ENCODE measurements around the gene RXRG. TPM values are rescaled to one million over a fixed set of nuclear protein-coding genes. Genes with fewer than 3 reads are reported as not detected.

The RXRG gene
- total RNA-seq, 1 experiment from 2014 or later, result not detected

- H4K20me1 ChIP-seq (ENCODE audit: control insufficient read depth, insufficient read depth, insufficient read length), result no peaks in the 10 kb centered on the region
- no peak overlapping the region for H2BK5ac ChIP-seq (ENCODE audit: insufficient read length, low read length)
- no peaks in the 10 kb centered on the region for H3K79me2 ChIP-seq (ENCODE audit: insufficient read depth, low read length)
- no peaks in the 10 kb centered on the region for H3K27me3 Mint-ChIP-seq (ENCODE audit: low read depth)
- H3K4ac ChIP-seq (ENCODE audit: low read depth, low read length), result no peak overlapping the region
- H3K27ac ChIP-seq (ENCODE audit: insufficient read length, low read depth, low read length), result no peak overlapping the region
- no peak overlapping the region for H2BK15ac ChIP-seq (ENCODE audit: low read depth, low read length)
- H3K56ac ChIP-seq (ENCODE audit: insufficient read length, low read depth, low read length), result no peak overlapping the region
- H3K4me1 ChIP-seq (ENCODE audit: insufficient read depth, low read length), result no peaks in the 10 kb centered on the region
- H3K18ac ChIP-seq (ENCODE audit: insufficient read length, low read depth, low read length), result no peak overlapping the region
- H3K23me2 ChIP-seq (ENCODE audit: insufficient read length, low read depth, low read length, poor library complexity, severe bottlenecking), result no peaks in the 10 kb centered on the region
- no peak overlapping the region for H3K14ac ChIP-seq (ENCODE audit: insufficient read depth, low read length)
- H2BK120ac ChIP-seq (ENCODE audit: low read depth, low read length, poor library complexity, severe bottlenecking), result no peak overlapping the region
- no peak overlapping the region for H4K91ac ChIP-seq (ENCODE audit: insufficient read length, low read depth, low read length)
- no peaks in the 10 kb centered on the region for H3K9me3 Mint-ChIP-seq
- no peak overlapping the region for H4K8ac ChIP-seq (replicated peaks; ENCODE audit: insufficient read length, low read depth, low read length)
- no peaks in the 10 kb centered on the region for H3K36me3 Mint-ChIP-seq (ENCODE audit: insufficient read depth in 1 of 3, low read depth in 3 of 3)
- no peak overlapping the region for H2AFZ ChIP-seq (ENCODE audit: low read length)
- H3K9ac ChIP-seq (ENCODE audit: extremely low read depth, insufficient read length, low read length), result no peak overlapping the region
- no peak overlapping the region for H3K23ac ChIP-seq (ENCODE audit: insufficient read length, low read depth, low read length)
- WGBS (ENCODE audit: extremely low coverage, insufficient read length, low lambda C conversion rate), result no CpG with 5 or more reads among the region's 6 CpGs
- peak; percentile 66 for DNase-seq
- H3K4me3 Mint-ChIP-seq, result no peak overlapping the region
- H4K5ac ChIP-seq (ENCODE audit: insufficient read length, low read depth, low read length), result no peak overlapping the region
- H3K79me1 ChIP-seq (ENCODE audit: insufficient read depth, low read depth, low read length, poor library complexity, severe bottlenecking), result no peaks in the 10 kb centered on the region
- no peak overlapping the region for H3T11ph ChIP-seq (ENCODE audit: low read length)
- TF ChIP-seq CTCF (conservative IDR thresholded peaks at IDR 0.05), result peak; percentile 75
- H3K4me2 ChIP-seq (ENCODE audit: insufficient read depth, insufficient read length, low read length), result no peak overlapping the region
- no peak overlapping the region for H3K27ac Mint-ChIP-seq
- no peaks in the 10 kb centered on the region; a peak in 1 of 4 replicates for H3K4me1 Mint-ChIP-seq
- H3K9me3 ChIP-seq (ENCODE audit: control insufficient read depth, low read depth, low read length), result no peaks in the 10 kb centered on the region
- H2BK12ac ChIP-seq (ENCODE audit: insufficient read length, low read depth, low read length), result no peak overlapping the region
- no peaks in the 10 kb centered on the region for H3K27me3 ChIP-seq (ENCODE audit: insufficient read depth, low read length)
- H2AK5ac ChIP-seq (ENCODE audit: insufficient read length, low read length), result no peak overlapping the region
- H2BK20ac ChIP-seq (ENCODE audit: low read depth, low read length, poor library complexity, severe bottlenecking), result no peak overlapping the region
Observed at GRCh38 chr1:165408518-165408917, 36.4 kb downstream of the RXRG start.

Data from H9 (cell line).